RPMI7951 (cell line): Measurements from ENCODE around the gene OR10A2. TPM values are rescaled to one million over a fixed set of nuclear protein-coding genes. Genes with fewer than 3 reads are reported as not detected.
"Not testable (repeated sequence)": the region's sequence is repeated elsewhere in the genome, so short reads cannot be mapped to it uniquely, and the experiment has no call there.

Experiments used
- DNase-seq: peaks from one replicate; pipeline ENCODE4 v3.0.0-alpha.2; 2012; ENCODE audit warnings: low read depth
- total RNA-seq: library from RNA; depleted of rRNA; stranded (reverse); fragments of >200 nt; shearing (Covaris generic); gene quantifications from 2 replicates; pipeline ENCODE4 v1.2.3, GENCODE V29; 2014; rRNA removed

Gene OR10A2, protein sequence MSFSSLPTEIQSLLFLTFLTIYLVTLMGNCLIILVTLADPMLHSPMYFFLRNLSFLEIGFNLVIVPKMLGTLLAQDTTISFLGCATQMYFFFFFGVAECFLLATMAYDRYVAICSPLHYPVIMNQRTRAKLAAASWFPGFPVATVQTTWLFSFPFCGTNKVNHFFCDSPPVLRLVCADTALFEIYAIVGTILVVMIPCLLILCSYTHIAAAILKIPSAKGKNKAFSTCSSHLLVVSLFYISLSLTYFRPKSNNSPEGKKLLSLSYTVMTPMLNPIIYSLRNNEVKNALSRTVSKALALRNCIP
- not detected in 2 replicates for total RNA-seq

DNA sequence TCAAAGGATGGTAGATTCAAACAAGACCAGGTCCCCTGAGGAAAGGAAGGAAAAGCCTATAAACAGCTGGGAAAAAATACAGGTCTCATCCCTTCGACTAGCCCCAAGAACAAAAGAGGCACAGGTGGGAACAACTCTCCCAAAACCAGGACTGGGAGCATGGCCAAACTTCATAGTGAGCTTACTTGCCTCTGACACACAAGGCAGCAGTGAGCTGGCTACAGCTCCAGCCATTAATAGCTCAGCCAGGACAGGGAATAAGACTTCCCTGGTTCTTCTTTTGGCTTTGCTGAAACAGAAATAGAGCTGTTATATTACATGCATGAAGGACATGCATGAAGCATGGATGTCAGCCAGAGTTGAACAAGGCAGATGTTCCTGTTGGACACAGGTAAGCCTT, at the start of gene OR10A2:
TSS of gene OR10A2 (plus strand) at position 97 of the 400 bp plus-strand sequence. CDS start 6,698 bp downstream, outside the sequence.
- DNase-seq = no peak

DNA sequence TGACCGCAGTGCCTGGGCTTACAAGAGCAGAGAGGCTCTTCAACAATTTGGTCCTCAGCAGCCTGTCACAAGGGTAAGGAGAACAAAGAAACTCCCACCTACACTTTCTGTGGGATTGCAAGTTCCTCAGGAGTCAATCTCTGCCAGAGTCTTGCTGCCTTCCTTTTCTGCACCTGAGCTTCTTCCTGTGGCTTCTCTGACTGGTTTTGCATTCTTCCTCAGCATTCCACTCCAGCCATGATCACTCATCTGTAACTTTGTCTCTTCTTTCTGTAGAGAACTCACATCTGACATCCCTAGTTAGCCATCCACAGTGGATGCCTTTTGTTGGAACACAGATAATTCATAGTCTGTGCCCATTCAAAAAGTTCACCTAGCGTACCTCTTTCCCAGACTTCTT, 49.2 kb upstream of the OR10A2 start:
- DNase-seq = no peak

DNA sequence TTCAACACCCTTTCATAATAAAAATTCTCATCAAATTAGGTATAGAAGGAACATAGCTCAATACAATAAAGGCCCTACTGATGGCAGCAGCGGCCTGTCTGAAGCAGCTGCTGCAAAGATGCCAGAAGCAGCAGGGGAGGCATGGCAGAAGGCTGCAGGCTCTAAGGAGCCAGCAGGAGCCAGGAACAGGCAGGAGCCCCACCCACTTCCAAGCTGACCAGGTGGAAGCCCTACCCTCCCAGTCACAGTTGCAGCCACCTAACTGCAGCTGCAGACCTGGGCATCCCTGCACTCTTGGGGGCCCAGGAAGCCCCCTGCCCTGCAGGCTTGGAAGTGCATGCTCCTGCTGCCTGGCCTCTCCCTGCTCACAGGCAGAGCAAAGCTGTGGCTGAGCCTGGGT, 45.2 kb upstream of the OR10A2 start:
- peak; percentile 14 for DNase-seq

DNA sequence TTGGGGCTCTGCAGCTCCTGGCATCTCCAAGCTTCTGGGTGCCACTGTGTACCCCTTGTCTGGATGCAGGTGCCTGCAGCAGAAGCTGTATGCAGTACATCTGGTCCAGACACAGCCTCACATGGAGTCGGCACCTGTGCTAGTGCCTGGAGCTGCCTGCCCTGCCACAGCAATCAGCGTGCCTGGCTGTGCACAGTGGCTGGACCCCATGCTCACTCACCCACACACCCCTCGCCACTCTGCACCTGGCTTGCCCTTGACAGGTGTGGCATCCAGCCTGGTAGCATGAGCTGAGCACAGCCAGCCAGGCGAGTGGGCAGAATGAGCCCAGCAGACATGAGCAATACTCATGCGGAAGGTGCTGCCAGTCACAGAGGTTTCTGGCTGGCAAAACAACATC, 43.9 kb upstream of the OR10A2 start:
- no peak for DNase-seq

DNA sequence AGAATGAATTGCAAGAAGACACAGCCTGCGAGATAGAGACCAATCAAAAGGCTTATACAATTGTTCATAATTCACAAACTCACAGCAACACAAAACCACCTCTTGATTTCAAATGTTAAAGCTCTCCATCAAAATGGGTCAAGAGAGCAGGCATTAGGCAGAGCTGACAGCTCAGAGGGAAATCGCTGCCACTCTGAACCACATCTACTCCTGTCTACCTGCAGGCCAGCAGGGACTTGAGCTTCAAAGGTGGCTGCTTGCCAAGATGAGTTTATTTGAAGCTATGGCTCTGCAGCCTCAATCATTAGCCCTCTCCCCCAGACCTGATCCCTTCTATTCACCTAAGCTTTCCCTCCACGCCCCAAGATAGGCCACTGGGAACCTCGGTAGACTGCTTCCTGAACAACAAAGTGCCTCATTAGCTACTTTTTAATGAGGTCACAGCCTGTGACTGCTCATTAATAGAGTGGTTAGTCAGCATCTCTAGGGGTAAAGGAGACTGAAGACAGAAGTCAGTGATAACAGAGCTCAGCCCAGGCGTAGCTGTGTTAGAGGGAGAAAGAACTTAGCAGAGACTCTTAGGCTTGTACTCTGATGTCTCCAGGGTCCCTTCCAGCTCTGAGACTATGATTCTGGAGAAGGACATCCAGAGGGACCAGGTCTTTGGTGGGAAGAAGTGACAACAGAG, 38.6 kb upstream of the OR10A2 start:
- no peak for DNase-seq

DNA sequence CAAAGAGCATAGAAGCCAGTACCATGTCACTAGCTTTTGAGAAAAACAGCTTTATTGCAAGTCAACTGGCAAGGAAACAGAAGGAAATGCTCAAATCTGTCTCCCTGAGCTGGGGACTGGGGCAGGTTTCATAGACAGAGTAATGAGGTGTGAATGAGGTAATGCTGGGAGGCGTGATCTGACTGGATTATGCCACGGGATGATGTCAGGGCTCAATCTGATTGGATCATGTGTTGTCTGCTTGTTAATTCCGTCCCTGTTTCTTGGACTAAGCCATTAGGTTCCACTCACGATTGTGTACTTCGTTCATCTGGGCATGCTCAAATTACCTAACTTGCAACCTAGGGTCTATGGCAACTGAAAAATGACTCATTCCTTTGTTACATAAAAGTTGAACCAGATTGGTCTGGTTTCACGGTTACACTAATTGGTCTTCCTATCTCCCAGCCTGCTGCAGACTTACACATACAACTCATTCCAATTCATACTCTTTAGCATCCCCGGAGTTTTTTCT, 37.6 kb upstream of the OR10A2 start:
- DNase-seq = peak; percentile 42

DNA sequence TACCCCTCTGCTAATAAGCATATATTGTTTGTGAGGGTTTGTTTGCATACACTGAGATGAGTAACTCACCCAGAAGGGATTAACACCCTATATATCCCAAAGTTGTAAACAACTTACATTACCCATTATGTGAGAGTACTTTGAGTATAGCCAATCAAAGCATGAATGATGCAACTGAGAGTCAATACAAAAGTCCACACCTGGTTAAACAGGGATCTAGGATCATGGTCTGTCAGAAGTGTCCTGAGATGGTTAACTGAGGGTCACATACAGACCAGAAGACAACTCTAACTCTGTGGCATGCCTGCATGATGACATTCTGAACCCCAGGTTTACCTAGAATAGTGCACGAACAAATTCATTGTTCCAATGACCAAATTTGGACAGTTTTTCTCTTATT, 34.8 kb upstream of the OR10A2 start:
- DNase-seq = no peak

DNA sequence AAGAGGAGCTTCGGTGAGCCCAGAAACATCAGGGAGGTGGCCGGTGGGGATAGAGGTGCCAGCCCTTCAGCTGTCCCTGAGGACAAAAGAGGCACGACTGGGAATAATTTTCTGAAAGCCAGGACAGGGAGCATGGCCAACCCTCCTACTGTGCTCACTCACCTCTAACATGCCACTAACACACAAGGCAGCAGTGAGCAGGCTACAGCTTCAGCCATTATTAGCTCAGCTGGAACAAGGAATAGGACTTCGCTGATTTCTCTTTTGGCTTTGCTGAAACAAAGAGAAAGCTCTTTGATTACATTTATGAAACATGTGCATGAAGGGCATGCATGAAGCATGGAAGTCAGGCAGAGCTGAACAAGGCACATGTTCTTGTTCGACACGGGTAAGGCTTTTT, 29.5 kb upstream of the OR10A2 start:
- no peak for DNase-seq

DNA sequence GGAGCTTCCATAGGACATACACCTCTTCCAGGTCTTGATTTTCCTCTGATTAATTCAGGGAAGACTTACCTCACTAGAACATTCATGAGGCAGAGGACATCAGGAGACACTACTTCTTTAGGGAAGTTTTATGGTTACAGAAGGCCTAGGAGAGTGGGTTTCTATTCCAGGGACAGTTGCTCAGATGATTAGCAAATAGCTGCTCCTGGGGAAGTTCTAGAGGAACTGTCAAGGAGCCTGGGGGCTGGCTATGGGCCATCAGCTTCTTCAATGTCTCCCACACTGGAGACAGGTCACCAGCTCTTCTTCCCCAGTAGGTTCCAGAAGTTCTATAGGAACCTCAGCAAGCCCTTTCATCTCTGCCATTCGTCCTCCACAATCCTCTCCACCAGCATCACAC, 28.8 kb upstream of the OR10A2 start:
- no peak for DNase-seq

DNA sequence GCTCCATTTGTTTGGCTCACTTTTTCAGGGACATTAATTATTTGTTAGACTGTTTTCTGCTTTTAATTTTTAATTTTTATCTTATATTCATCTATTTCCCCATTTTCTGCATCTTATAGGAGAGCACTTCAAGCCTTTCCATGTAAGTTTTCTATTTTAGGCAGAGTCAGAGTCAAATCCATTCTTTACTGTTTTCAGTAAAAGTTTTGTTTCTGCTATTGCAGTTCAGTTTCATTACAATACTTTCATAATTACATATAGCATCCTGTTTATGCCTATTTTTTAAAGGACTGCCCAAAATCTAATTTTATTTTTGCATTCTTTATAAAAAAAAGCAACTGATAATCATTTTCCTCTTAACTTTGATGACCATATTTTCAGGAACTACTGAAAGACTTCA, 21.2 kb upstream of the OR10A2 start:
- DNase-seq = no peak

DNA sequence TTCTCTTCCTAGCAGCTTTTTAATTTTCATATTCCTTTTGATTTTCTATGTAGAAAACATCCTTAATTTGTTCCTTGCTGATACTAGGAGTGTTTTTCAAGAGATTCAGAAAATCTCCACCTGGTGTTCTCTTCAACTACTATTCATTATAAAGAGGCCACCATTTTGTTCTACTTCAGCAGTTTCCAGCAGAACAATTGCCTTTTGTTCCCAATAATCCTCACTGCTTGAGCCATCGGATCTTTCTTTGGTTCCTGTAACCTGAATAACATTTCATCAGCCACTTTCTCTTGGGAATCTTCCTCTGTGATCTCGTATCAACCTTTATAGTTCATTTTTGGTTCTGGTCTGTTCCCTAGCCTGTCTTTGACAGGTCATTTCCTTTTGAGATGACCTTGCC, 19.2 kb upstream of the OR10A2 start:
- no peak for DNase-seq

DNA sequence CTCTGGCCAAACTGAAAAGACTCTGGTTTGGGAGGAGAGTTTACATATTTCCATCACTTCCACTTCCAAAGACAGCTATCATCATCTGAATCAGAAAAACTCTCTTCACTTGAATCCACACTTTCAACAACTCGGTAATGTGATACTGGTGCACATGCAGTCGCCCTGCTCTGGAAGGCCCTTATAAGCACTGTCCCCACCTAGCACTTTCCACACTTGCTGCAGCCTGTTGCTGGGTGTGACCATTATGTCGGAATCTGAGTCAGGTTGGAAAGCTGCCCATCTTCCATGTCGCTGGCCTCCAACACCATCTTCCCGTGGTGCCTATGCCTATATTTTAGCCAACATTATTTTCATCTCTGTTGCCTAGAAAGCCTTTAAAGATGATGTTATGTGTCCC, 18.5 kb upstream of the OR10A2 start:
- DNase-seq = peak; percentile 25

DNA sequence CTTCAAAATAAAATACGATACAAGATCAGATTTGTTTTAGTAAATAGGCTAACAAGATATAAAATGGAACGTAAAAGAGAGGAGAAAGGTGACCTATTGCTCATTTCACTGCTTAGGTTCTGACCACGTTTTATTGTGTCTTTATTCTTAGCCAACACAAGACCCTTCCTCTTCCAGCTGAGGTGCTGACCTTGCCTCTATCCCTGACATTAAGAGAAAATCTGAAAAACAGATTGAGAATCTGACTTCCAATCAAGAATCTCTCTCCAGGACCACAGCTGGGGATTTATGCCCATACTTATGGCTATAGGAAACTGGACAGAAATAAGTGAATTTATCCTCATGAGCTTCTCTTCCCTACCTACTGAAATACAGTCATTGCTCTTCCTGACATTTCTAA, 17.5 kb upstream of the OR10A2 start, which contains the start of gene OR10A5:
TSS of gene OR10A5 (plus strand) at position 301 of the 400 bp plus-strand sequence. CDS start at position 301, 0 bp downstream.
- no peak for DNase-seq

DNA sequence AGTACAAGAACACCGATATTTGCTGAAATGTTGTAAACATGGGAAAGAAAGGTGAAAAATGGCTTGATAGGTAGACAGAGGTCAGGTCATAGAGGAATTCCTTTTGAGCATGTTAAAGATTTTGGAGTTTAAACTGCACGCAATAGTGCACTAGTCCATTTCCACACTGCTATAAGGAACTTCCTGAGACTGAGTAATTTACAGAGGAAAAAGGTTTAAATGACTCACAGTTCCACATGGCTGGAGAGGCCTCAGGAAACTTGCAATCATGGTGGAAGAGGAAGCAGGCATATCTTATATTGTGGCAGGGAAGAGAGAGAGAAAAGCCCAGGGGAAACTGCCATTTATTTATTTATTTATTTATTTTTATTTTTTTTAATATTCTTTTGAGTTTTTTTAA, 12.3 kb upstream of the OR10A2 start:
- DNase-seq = no peak

DNA sequence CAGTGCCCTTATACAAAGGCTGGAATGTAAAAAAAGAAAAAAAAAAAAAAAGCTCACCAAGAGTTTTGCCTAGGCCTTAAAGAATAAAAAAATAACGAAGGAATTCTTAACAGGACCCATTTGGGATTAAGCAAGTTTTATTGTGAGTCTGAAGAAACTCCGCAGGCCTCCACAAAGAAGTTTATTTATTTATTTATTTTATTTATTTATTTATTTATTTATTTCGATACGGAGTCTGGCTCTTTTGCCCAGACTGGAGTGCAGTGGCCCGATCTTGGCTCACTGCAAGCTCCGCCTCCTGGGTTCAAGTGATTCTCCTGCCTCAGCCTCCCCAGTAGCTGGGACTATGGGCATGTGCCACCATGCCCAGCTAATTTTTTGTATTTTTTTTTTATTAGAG, 8.1 kb upstream of the OR10A2 start:
- DNase-seq = not testable (repeated sequence)

DNA sequence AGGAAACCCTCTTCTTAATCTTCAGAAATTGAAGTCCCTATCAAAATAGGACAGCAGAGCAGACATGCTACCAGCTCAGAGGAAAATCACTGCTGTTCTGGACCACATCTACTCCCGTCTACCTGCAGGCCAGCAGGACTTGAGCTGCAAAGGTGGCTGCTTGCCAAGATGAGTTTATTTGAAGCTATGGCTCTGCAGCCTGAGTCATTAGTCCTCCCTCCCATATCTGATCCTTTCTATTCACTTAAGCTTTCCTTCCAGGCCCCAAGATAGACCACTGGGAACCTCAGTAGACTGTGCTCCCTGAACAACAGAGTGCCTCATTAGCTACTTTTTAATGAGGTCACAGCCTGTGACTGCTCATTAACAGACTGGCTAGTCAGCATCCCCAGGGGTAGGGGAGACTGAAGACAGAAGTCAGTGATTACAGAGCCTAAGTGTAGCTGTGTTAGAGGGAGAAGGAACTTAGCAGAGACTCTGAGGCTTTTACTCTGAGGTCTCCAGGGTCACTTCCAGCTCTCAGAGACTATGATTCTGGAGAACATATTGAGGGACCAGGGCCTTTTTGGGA, 6.8 kb upstream of the OR10A2 start:
- DNase-seq = peak; percentile 62

DNA sequence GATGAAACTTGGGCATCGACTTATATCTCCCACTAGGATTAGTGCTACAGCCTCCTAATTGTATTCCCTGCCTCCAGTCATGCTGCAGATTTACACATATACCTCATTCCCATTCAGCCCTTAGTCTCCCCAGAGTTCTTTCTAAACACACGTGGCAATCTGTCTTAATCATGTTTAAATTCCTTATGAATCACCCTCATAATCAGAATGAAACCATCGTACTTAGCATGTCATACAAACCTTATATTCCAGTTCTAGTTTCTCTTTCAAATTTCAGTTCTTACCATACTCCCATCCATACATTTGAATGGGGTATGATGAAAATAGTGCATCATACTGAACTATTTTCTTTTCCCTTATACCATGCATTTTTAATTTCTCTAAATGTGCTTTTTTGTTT, 6.0 kb upstream of the OR10A2 start:
- peak; percentile 26 for DNase-seq

DNA sequence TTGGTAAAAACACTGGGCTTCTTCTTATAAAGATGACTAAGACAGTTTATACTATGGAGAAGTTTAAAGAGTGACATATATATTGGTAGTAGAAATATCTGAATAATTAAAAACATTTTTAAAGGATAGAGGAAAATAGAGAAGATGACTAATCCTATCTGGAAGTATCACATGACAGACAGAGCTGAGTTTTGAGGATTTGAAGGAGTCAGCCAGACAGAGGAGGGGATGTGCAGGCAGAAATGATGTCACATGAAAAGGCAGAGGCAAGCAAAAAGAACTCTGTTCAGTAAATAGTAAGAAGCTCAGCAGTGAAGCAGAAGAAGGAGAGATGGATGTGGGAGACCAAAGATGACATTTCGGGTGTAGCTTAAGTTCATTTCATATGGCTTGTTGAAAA, 1.6 kb downstream of the OR10A2 start:
- DNase-seq = peak; percentile 17

DNA sequence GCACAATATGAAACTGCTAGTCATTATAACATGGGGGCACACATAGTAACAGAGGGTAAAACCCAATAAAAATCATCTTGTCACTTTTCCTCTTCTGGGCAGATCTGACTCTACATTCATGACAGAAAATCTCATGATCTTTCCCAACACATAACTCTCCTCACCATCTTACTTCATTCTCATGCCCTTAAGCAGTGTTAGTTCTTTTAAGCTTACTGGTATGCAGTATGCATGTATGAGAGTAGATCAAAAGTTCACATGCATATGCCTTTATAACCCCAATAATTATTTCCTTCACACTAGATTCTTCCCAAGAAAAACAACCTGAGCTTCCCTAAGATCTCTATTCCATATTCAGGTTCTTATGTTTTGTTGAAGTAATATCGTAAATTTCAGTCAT, 8.4 kb downstream of the OR10A2 start:
- no peak for DNase-seq

DNA sequence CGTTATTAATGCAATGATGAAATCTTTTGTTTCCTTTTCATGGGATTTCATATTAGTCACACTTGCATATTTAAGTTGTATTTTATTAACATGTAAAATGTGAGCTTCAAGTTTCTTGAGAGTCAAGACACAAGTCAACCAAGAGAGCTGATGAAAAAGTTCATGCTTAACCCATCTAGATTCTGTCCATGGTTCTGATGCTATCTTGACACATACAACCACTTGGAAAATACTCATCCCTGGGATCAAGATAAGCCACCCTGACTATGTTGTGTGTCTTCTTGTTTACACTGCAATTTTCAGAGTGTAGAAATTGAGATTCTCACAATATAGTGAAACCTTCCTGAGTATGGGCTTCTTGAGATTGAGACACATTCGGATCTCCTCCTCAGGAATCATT, 12.9 kb downstream of the OR10A2 start:
- DNase-seq = no peak

DNA sequence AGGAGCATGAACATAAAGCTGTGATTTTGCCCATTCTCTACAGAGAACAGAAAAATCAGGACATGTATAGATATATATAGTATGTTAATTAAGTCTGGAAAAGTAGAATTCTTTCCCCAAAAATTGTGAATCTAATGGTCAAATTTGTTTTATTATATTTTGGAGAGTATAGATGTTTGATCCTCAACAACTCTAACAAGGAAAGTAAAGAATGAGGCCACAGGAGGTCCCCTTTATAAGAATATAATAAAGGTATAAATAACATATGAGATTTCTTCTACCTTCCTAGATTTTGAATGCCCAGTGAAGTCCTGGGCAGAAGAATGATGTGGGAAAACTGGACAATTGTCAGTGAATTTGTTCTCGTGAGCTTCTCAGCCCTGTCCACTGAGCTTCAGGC, 13.5 kb downstream of the OR10A2 start, which contains the start of gene OR10A4:
TSS of gene OR10A4 (plus strand) at position 301 of the 400 bp plus-strand sequence. CDS start at position 324, 23 bp downstream.
- DNase-seq = no peak

DNA sequence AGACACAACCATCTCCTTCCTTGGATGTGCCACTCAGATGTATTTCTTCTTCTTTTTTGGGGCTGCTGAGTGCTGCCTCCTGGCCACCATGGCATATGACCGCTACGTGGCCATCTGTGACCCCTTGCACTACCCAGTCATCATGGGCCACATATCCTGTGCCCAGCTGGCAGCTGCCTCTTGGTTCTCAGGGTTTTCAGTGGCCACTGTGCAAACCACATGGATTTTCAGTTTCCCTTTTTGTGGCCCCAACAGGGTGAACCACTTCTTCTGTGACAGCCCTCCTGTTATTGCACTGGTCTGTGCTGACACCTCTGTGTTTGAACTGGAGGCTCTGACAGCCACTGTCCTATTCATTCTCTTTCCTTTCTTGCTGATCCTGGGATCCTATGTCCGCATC, 14.1 kb downstream of the OR10A2 start:
- no peak for DNase-seq

DNA sequence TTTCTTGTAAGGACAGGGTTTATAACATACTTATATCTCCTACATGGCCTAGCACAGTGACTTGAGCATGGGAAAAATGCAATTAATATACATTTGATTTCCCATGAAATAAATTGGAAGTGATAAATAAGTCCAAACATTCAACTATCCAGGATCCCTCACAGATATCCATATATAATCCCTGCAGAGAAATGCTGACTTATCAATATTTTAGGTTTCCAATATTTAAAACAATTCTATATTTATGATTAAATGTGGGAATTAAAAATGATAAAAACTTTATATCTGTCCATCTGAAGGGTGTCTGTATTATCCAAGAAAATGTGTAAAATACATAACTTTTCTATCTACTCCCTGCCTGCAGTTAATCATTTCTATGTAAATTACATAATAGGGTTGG, 19.9 kb downstream of the OR10A2 start:
- DNase-seq = no peak
